Right cardiac atrium (tissue), 5 donors: ENCODE results near the gene SLC6A7. TPM values are rescaled to one million over a fixed set of nuclear protein-coding genes. Genes with fewer than 3 reads are reported as not detected.
A peak's percentile ranks its signal among the peaks of the same experiment; 100 is the strongest.

Experiments
- ATAC-seq, 2 donors: fragments of 200-7000 bp; cut with Tn5 transposase; one replicate each; pipeline versions ENCODE4 v1.8.0 to v1.9.1; 2020; ENCODE audit warnings: moderate library complexity in 2 of 2, mild to moderate bottlenecking in 1 of 2
- DNase-seq, 3 donors: peaks; one replicate each; pipeline ENCODE4 v3.0.0-alpha.2; 2020
- H3K27ac ChIP-seq: one replicate; pipeline ENCODE4 v1.5.1; 2013; ENCODE audit warnings: mild to moderate bottlenecking, low read length, control low read depth, moderate library complexity
- H3K27me3 ChIP-seq: one replicate; pipeline ENCODE4 v1.6.1; 2013; ENCODE audit not compliant: control insufficient read depth, insufficient read depth
- H3K4me1 ChIP-seq: one replicate; pipeline ENCODE4 v1.6.1; 2013; ENCODE audit warnings: low read length; ENCODE audit not compliant: control insufficient read depth, insufficient read depth
- H3K4me3 ChIP-seq: one replicate; pipeline ENCODE4 v1.5.1; 2013; ENCODE audit warnings: low read length, control low read depth
- H3K9me3 ChIP-seq: one replicate; pipeline ENCODE4 v1.6.1; 2013; ENCODE audit warnings: low read length; ENCODE audit not compliant: control insufficient read depth
- WGBS: extraction: QIAGEN DNeasy Blood & Tissue Kit; methylation state at CpG from one replicate; pipeline ENCODE4 v1.1.7; 2013; 5-methylcytosine and 5-hydroxymethylcytosine counted together
- intact Hi-C, 4 donors: fragments of 100-400 bp; cut with DNase I; formaldehyde crosslinking; loops; one replicate each; pipeline versions ENCODE4 v1.11.0 to v1.14.0; 2022 to 2023
- polyA plus RNA-seq: library from polyadenylated mRNA; stranded (reverse); fragments of 200-250 nt; gene quantifications from one replicate; pipeline ENCODE4 v1.2.3, GENCODE V29; 2013
- total RNA-seq, 4 donors: library from RNA; stranded (reverse); fragmentation: NEBNext Ultra II Directional; extraction: Animal tissue kit (Norgen Biotek cat#: 25700); gene quantifications; one replicate each; pipeline ENCODE4 v1.2.1, GENCODE V29; 2021
- donor health status: healthy with polysubstance abuse.
- donor health status: DM: no; HTN: yes; CAD: no.
- donor health status: DM: no; HTN: no; CAD: no.
- donor health status: DM: no; HTN: yes; CAD: no; lungs with severe emphysema.
- donor health status: DM: yes; HTN: yes; CAD: no.

SLC6A7 gene
- total and polyA plus RNA-seq, 5 donors, result not detected

DNA sequence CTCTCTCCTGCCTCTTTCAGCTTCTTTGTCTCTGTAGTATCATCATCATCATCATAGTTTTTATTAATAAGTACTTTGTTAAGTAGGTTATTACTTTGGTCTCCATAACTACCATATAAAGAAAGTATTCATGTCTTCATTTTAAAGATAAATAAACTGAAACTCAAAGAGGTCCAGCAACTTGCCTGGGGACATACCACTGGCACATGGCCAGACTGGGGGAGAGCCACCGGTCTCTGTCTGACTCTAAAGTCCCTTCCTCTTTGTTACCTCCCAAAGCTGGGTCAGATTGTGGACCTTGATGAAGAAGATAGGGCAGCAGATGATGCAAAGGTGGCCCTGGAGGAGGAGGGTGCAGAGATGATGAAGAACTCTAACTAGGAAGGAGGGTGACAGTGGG is 14.8 kb upstream of the SLC6A7 start:
- ATAC-seq, result no peak
- Histone ChIP-seq H3K9me3 (no peaks in the 10 kb centered on the region), H3K4me1 (peaks cover 3% of the 10 kb centered on the region), H3K27ac (no peak overlapping the region), H3K27me3 (no peaks in the 10 kb centered on the region), H3K4me3 (no peak overlapping the region)
- WGBS, result 59% methylated on average over 1 of the region's 1 CpG
- intact Hi-C loops, result no loop called here
- peak in 2 of 3 donors; percentile 18 to 41 for DNase-seq

DNA sequence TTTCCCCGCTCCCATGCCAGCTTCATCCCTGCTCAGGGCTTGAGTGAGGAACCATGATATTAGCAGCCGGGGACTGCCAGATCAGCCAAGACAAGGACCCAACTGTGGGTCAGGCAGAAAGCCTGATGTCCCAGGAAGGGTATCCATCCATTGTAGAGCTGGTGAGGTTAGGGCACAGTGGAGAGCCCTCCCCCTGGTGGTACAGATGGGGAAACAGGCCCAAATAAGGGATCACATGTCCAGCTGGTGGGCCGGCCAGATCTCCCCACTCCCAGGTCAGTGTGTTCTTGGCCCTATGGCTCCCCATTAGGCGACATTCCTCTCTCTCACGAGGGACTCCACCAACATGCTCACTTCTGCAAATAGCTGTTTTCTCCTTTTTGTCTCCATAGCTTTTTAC is 14.3 kb upstream of the SLC6A7 start:
- Histone ChIP-seq H3K4me1 (peaks cover 8% of the 10 kb centered on the region), H3K4me3 (no peak overlapping the region), H3K9me3 (no peaks in the 10 kb centered on the region), H3K27me3 (no peaks in the 10 kb centered on the region), H3K27ac (no peak overlapping the region)
- whole genome bisulfite sequencing, result 77% methylated on average over 5 of the region's 5 CpGs
- intact Hi-C loops, result no loop called here
- no peak for ATAC-seq
- DNase-seq, result peak in 1 of 3 donors; percentile 46

DNA sequence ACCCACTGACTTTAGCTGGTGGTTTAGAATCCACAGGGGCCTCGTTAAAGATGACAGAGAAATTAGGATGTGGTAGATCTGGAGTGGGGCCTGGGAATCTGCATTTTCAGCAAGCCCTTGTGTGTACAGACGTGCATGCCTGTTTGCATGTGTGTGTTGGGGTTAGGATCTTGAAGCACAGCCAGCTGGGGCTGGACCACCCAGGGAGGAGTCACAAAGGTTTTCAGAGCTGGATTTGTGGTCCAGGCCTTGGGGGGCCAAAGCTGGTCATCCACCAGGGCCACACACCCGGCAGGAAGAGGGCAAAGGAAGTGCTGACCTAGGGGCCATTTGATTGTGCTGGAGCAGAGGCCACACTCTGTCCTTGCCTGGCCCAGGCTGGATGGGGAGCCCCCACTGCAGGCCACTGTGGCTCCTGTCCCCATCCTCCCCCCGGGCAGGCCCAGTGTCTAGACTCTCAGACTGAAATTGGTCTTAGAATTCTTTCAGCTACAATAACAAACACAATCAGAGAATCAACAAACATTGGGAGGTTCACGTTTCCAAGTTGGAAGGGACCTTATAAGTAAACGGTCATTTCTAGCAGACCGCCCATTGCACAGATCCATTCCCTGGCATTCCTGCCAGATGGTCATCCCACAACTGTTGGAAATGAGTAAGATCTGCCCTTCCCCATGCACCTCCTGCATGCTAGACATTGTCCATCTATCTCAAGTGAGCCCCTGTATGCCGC is 13.0 kb upstream of the SLC6A7 start:
- no peak for DNase-seq
- Histone ChIP-seq H3K4me3 (no peak overlapping the region), H3K27ac (no peak overlapping the region), H3K27me3 (no peaks in the 10 kb centered on the region), H3K9me3 (no peaks in the 10 kb centered on the region), H3K4me1 (peaks cover 8% of the 10 kb centered on the region)
- intact Hi-C loops, result no loop called here
- ATAC-seq, result no peak
- WGBS, result 62% methylated on average over 8 of the region's 8 CpGs

DNA sequence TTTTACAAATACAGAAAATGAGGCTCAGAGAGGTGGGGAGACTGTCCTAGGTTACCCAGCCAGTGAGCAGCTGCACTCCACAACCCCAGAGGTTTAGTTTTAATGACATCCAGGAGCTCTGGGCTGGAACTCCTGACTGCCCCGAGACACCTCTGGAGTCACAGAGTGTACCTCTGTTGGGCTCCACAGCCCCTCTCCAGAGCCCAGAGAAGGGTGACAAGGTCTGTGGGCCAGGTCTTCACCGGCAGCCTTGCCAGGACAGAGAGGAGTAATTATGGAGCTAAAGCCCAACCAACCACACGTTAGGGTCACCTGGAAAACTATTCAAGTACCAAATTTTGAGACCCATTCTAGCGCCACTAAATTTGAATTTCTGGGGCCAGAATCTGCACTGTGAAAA is 12.1 kb upstream of the SLC6A7 start:
- Histone ChIP-seq H3K4me1 (peaks cover 8% of the 10 kb centered on the region), H3K9me3 (no peaks in the 10 kb centered on the region), H3K27me3 (no peaks in the 10 kb centered on the region), H3K4me3 (no peak overlapping the region), H3K27ac (no peak overlapping the region)
- WGBS, result 64% methylated on average over 4 of the region's 4 CpGs
- no peak for ATAC-seq
- no peak for DNase-seq
- intact Hi-C loops, result no loop called here

DNA sequence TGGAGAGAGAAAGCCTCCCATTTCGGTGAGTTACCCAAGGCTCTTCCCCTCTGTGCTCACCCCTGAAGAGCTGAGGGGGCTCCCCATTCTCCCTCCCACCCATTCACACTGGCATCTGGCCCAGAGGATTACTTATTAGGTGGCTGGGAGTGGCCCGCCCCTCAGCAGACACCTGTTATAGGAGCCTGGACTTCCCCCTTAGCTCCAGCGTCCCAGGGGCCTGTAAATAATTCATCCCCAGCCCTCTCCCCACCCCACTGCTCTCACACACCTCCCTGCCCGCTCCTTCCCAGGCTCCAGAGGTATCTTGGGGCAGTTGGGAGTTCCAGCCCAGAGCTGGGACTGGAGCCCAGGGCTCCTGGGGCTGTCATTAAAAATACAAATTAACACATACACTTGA is 11.6 kb upstream of the SLC6A7 start:
- no peak for ATAC-seq
- Histone ChIP-seq H3K9me3 (no peaks in the 10 kb centered on the region), H3K27me3 (no peaks in the 10 kb centered on the region), H3K4me3 (no peak overlapping the region), H3K4me1 (peaks cover 8% of the 10 kb centered on the region), H3K27ac (no peak overlapping the region)
- 70% methylated on average over 4 of the region's 4 CpGs for WGBS
- intact Hi-C loops, result no loop called here
- DNase-seq, result no peak

DNA sequence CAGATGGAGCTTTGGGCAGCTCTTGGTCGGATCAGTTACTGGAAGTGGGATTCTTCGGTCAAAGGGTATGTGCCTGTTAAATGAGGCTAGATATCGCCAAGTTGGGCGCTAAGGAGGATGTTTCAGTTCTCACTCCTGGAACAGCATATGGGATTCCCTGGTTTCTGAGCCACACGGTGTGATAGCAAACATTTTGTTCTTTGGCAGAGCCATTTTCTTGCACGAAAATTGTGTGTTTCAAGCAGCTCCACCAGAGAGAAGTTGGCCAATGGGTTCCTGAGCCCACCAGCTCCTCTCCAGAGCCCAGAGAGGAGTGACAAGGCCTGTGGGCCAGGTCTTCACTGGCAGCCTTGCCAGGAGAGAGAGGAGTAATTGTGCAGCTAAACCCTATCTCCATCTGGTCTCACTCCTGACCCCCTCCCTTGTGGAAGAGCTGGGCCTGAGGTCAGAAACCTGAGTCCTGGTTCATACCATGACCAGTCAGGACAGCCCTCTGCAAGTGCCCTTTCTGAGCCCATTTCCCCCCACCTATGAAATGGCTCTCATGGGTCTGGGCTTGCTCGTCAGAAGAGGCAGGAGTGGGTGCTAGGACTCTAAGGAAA is 10.7 kb upstream of the SLC6A7 start:
- H3K27me3 ChIP-seq, result no peaks in the 10 kb centered on the region
- no peaks in the 10 kb centered on the region for H3K9me3 ChIP-seq
- H3K4me1 ChIP-seq, result peaks cover 8% of the 10 kb centered on the region
- intact Hi-C loops, result no loop called here
- 84% methylated on average over 7 of the region's 7 CpGs for WGBS
- no peak overlapping the region for H3K4me3 ChIP-seq
- H3K27ac ChIP-seq, result no peak overlapping the region
- ATAC-seq (no peak), DNase-seq (no peak)

DNA sequence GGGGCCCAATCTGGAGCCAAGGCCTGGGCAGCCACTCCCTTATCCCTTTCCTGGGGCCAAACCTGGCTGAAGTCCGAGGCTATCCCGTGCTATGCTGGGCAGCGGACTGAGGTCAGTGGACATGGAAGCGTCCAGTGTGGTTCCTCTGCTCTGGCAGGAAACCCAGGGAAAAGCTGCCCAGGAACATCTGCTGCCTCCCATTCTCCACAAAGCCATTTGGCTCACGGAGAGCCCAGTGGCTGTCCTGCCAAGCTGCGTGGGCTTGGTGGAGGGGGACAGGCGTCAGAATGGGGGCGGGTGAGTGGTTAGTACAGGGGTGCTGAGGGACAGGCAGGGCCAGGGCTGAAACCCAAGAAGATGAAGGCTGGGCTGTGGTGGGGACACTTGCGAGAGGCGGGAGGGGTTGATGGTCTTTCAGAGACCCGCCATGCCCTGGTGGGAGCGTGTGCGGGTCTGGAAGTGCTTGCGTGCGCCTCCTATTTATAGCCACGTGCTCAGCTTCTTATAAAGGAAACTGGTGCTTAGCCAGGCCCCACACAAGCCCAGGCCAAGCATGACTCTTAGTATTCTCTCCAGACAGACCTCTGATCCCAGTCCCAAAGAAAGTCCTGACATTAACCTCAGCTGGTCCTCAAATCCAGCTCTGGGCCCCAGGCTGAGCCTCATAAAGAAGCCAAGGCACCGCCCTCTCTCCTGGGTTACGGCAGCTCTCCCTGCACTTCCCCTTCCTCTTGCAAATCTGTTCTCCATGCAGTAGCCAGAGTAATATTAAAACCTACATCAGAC is 9.4 kb upstream of the SLC6A7 start:
- DNase-seq (peak; percentile 91 to 94 (median 93)), ATAC-seq (peak; percentile 88)
- Histone ChIP-seq H3K27me3 (no peaks in the 10 kb centered on the region), H3K4me3 (no peak overlapping the region), H3K27ac (peak overlapping the region; percentile 82), H3K9me3 (no peaks in the 10 kb centered on the region), H3K4me1 (peaks cover 8% of the 10 kb centered on the region)
- intact Hi-C loops, result no loop called here
- WGBS, result 26% methylated on average over 18 of the region's 18 CpGs

DNA sequence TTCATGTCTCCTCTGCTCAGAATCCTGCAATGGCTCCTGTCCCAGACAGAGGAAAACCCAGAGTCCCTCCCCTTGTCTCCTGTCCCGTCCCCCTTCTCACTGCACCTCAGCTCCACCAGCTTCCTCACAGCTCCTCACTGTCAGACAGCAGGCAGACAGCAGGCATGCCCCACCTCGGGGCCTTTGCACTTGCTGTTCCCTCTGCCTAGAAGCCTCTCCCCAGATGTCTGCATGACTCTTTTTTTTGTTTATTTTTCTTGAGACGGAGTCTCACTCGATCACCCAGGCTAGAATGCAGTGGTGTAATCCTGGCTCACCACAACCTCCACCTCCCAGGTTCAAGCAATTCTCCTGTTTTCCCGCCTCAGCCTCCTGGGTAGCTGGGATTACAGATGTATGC is 8.8 kb upstream of the SLC6A7 start:
- no peaks in the 10 kb centered on the region for H3K9me3 ChIP-seq
- no peak overlapping the region for H3K4me3 ChIP-seq
- 52% methylated on average over 5 of the region's 5 CpGs for WGBS
- H3K27ac ChIP-seq, result peak overlapping the region; percentile 82
- H3K27me3 ChIP-seq, result no peaks in the 10 kb centered on the region
- ATAC-seq (peak; percentile 12 to 33), DNase-seq (no peak)
- intact Hi-C loops, result no loop called here
- peaks cover 8% of the 10 kb centered on the region for H3K4me1 ChIP-seq

DNA sequence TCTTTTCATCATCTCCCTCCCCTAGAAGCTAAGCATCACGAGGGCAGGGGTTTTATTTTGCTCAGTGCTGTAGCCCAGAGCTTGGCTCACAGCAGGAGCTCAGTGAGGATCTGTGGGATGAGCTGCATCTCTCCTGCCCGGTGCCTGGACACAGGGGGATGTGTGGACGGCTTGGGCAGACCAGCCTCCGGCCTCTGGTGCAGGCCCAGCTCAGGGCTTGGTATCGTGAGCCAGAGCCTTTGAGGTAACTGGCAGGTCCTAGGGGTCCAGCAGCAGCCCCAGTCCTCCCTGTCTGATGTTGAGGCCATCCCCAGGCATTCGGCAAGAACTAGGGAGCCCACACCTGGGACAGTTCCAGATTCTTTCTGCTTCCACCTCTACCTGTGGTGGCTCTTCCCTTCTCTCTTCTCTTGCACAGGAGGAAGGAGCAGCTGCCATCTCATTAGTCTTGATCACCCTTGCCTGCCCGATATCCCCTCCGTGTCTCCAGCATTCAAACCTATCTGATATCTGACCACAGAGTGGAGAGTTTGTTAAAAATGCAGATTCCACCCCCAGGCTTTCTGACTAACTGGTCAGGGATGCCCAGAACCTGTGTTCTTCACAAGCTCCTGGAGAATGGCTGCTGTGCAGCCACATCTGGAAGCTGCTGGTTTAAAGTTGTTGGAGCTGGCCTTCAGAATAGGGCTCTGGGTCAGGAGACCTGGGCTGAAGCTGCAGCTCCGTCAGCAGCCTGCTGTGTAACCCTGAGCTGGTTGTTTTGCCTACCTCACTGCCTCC is 7.9 kb upstream of the SLC6A7 start:
- Histone ChIP-seq H3K27ac (no peak overlapping the region), H3K4me3 (no peak overlapping the region), H3K27me3 (no peaks in the 10 kb centered on the region), H3K4me1 (peaks cover 8% of the 10 kb centered on the region), H3K9me3 (no peaks in the 10 kb centered on the region)
- DNase-seq (no peak), ATAC-seq (no peak)
- 92% methylated on average over 9 of the region's 9 CpGs for WGBS
- intact Hi-C loops, result no loop called here

DNA sequence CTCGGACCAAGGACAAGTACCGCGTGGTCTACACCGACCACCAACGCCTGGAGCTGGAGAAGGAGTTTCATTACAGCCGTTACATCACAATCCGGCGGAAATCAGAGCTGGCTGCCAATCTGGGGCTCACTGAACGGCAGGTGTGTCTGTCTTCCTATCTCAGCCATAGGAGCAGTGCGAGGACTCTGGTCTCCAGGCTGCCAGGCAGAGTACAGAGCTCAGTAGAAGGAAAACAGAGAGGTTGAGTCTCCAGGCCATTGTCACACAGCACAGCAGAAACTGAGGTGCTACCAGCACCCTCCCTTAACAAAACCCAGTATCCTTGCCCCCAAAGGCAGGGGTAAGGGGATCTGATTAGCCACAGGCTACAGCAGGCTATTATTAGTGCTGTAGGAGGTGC is 7.1 kb upstream of the SLC6A7 start:
- 95% methylated on average over 10 of the region's 10 CpGs for WGBS
- no peaks in the 10 kb centered on the region for H3K27me3 ChIP-seq
- DNase-seq (no peak), ATAC-seq (no peak)
- no peaks in the 10 kb centered on the region for H3K9me3 ChIP-seq
- no peak overlapping the region for H3K27ac ChIP-seq
- peaks cover 8% of the 10 kb centered on the region for H3K4me1 ChIP-seq
- H3K4me3 ChIP-seq, result no peak overlapping the region
- intact Hi-C loops, result no loop called here

DNA sequence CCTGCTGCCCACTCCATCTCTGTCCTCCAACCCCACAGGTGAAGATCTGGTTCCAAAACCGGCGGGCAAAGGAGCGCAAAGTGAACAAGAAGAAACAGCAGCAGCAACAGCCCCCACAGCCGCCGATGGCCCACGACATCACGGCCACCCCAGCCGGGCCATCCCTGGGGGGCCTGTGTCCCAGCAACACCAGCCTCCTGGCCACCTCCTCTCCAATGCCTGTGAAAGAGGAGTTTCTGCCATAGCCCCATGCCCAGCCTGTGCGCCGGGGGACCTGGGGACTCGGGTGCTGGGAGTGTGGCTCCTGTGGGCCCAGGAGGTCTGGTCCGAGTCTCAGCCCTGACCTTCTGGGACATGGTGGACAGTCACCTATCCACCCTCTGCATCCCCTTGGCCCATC is 6.4 kb upstream of the SLC6A7 start:
- DNase-seq, result no peak
- no peaks in the 10 kb centered on the region for H3K27me3 ChIP-seq
- intact Hi-C loops, result no loop called here
- H3K4me1 ChIP-seq, result peaks cover 8% of the 10 kb centered on the region
- H3K4me3 ChIP-seq, result no peak overlapping the region
- H3K9me3 ChIP-seq, result no peaks in the 10 kb centered on the region
- 93% methylated on average over 12 of the region's 12 CpGs for WGBS
- no peak overlapping the region for H3K27ac ChIP-seq
- ATAC-seq, result no peak
